Activated CD4-positive, alpha-beta T cell treated with anti-CD3 and anti-CD28 coated beads, Interleukin-2, amount 10 ng/mL, durations not matched to agents 7 days and 5 days (primary cell): ENCODE data around the gene ADAM22. TPM values are rescaled to one million over a fixed set of nuclear protein-coding genes. Genes with fewer than 3 reads are reported as not detected.

Source experiments
- CTCF ChIA-PET: fragments of 350-600 bp; sonication (Branson Sonifier 250); formaldehyde crosslinking; loops from one replicate; lab custom pipeline; 2021; ENCODE audit warnings: antibody characterized with exemption; lab: Charles Lee
- POLR2A ChIA-PET: fragments of 350-600 bp; sonication (Branson Sonifier 250); formaldehyde crosslinking; loops from one replicate; lab custom pipeline; 2021; ENCODE audit warnings: antibody characterized with exemption; lab: Charles Lee
- DNase-seq: peaks from one replicate; pipeline ENCODE4 v3.0.0-alpha.2; 2020
- H3K27ac Mint-ChIP-seq: one replicate; pipeline ENCODE4 v1.8.0; 2021; ENCODE audit warnings: mild to moderate bottlenecking, moderate library complexity, mixed read lengths
- H3K27me3 Mint-ChIP-seq: one replicate; pipeline ENCODE4 v1.8.0; 2021; ENCODE audit warnings: mixed read lengths
- H3K36me3 Mint-ChIP-seq: one replicate; pipeline ENCODE4 v1.8.0; 2021; ENCODE audit warnings: low read depth, mixed read lengths
- H3K4me1 Mint-ChIP-seq: one replicate; pipeline ENCODE4 v1.8.0; 2021; ENCODE audit warnings: mixed read lengths
- H3K4me3 Mint-ChIP-seq: one replicate; pipeline ENCODE4 v1.8.0; 2021; ENCODE audit warnings: mild to moderate bottlenecking, moderate library complexity, mixed read lengths
- H3K9me3 Mint-ChIP-seq: one replicate; pipeline ENCODE4 v1.8.0; 2021; ENCODE audit warnings: mixed read lengths
- total RNA-seq, 2 experiments: library from RNA; stranded (reverse); gene quantifications; one replicate each; pipeline ENCODE4 v1.2.3, GENCODE V29; 2021

The ADAM22 gene
- total RNA-seq, 2 experiments from 2014 or later = 0.96 to 1.1 TPM

- CTCF ChIA-PET = interaction anchor here (2.1 kb wide), 1 partner anchor 11 kb away, joined by 7 read pairs; no protein-coding TSS in a partner anchor
- Mint-ChIP-seq H3K9me3 (no peaks in the 10 kb centered on the region), H3K4me1 (peaks cover 14% of the 10 kb centered on the region), H3K36me3 (peaks cover 5% of the 10 kb centered on the region), H3K27me3 (peaks cover 1% of the 10 kb centered on the region), H3K27ac (no peak overlapping the region), H3K4me3 (no peak overlapping the region)
- DNase-seq = no peak
- POLR2A ChIA-PET = no interaction called here
Measured at GRCh38 chr7:88223265-88223664, 289.2 kb downstream of the ADAM22 start.

- peaks cover 12% of the 10 kb centered on the region for H3K27me3 Mint-ChIP-seq
- H3K4me1 Mint-ChIP-seq = peaks cover 9% of the 10 kb centered on the region
- ChIA-PET CTCF (interaction anchor here (0.8 to 2.1 kb wide), 2 partner anchors 12 to 20 kb away, joined by 3 to 7 read pairs; no protein-coding TSS in a partner anchor), POLR2A (no interaction called here)
- H3K36me3 Mint-ChIP-seq = no peaks in the 10 kb centered on the region
- no peak overlapping the region for H3K4me3 Mint-ChIP-seq
- no peak for DNase-seq
- no peak overlapping the region for H3K27ac Mint-ChIP-seq
- no peaks in the 10 kb centered on the region for H3K9me3 Mint-ChIP-seq
Measured at GRCh38 chr7:88224601-88225275, 290.7 kb downstream of the ADAM22 start.

- no peaks in the 10 kb centered on the region for H3K9me3 Mint-ChIP-seq
Measured at GRCh38 chr7:88226201-88226600, 292.1 kb downstream of the ADAM22 start.

GRCh38 chr7:88226886-88227516 is 292.9 kb downstream of the ADAM22 start:
- H3K27ac Mint-ChIP-seq = no peak overlapping the region
- POLR2A ChIA-PET = no interaction called here

More at GRCh38 chr7:88226201-88226600, 292.1 kb downstream of the ADAM22 start:
- Mint-ChIP-seq H3K27me3 (peaks cover 12% of the 10 kb centered on the region), H3K4me1 (peaks cover under 1% of the 10 kb centered on the region), H3K27ac (no peak overlapping the region), H3K36me3 (no peaks in the 10 kb centered on the region), H3K4me3 (no peak overlapping the region)
- POLR2A ChIA-PET = no interaction called here
- CTCF ChIA-PET = interaction anchor here (1.1 kb wide), 1 partner anchor 17 kb away, joined by 3 read pairs; no protein-coding TSS in a partner anchor
- DNase-seq = no peak

GRCh38 chr7:88229302-88229995 is 295.4 kb downstream of the ADAM22 start:
- no peaks in the 10 kb centered on the region for H3K36me3 Mint-ChIP-seq
- POLR2A ChIA-PET = no interaction called here
- no peaks in the 10 kb centered on the region for H3K9me3 Mint-ChIP-seq
- CTCF ChIA-PET = interaction anchor here (1.6 kb wide), 1 partner anchor 9 kb away, joined by 5 read pairs; no protein-coding TSS in a partner anchor
- no peak overlapping the region for H3K27ac Mint-ChIP-seq
- no peaks in the 10 kb centered on the region for H3K4me1 Mint-ChIP-seq
- no peak for DNase-seq
- no peak overlapping the region for H3K4me3 Mint-ChIP-seq
- peaks cover 20% of the 10 kb centered on the region for H3K27me3 Mint-ChIP-seq

More at GRCh38 chr7:88226886-88227516, 292.9 kb downstream of the ADAM22 start:
- H3K9me3 Mint-ChIP-seq = no peaks in the 10 kb centered on the region
- no peaks in the 10 kb centered on the region for H3K4me1 Mint-ChIP-seq
- peaks cover 15% of the 10 kb centered on the region for H3K27me3 Mint-ChIP-seq
- no peak for DNase-seq
- H3K4me3 Mint-ChIP-seq = no peak overlapping the region
- no peaks in the 10 kb centered on the region for H3K36me3 Mint-ChIP-seq
- CTCF ChIA-PET = no interaction called here

- Mint-ChIP-seq H3K4me1 (no peaks in the 10 kb centered on the region), H3K27ac (no peak overlapping the region), H3K4me3 (no peak overlapping the region), H3K9me3 (no peaks in the 10 kb centered on the region), H3K36me3 (no peaks in the 10 kb centered on the region), H3K27me3 (peaks cover 27% of the 10 kb centered on the region)
- DNase-seq = no peak
- ChIA-PET POLR2A (no interaction called here), CTCF (interaction anchor here (1.6 kb wide), 1 partner anchor 10 kb away, joined by 5 read pairs; no protein-coding TSS in a partner anchor)
Measured at GRCh38 chr7:88230646-88231045, 296.6 kb downstream of the ADAM22 start.

- no peaks in the 10 kb centered on the region for H3K9me3 Mint-ChIP-seq
- H3K27me3 Mint-ChIP-seq = peaks cover 27% of the 10 kb centered on the region
- POLR2A ChIA-PET = no interaction called here
- no peak for DNase-seq
- H3K4me3 Mint-ChIP-seq = no peak overlapping the region
- CTCF ChIA-PET = no interaction called here
- no peak overlapping the region for H3K27ac Mint-ChIP-seq
- H3K36me3 Mint-ChIP-seq = no peaks in the 10 kb centered on the region
- H3K4me1 Mint-ChIP-seq = peaks cover 5% of the 10 kb centered on the region
Measured at GRCh38 chr7:88233828-88234227, 299.8 kb downstream of the ADAM22 start.

- POLR2A ChIA-PET = no interaction called here
- H3K27me3 Mint-ChIP-seq = peaks cover 25% of the 10 kb centered on the region
- peaks cover 5% of the 10 kb centered on the region for H3K4me1 Mint-ChIP-seq
- H3K4me3 Mint-ChIP-seq = no peak overlapping the region
- H3K9me3 Mint-ChIP-seq = no peaks in the 10 kb centered on the region
- no peaks in the 10 kb centered on the region for H3K36me3 Mint-ChIP-seq
- CTCF ChIA-PET = no interaction called here
- no peak for DNase-seq
- H3K27ac Mint-ChIP-seq = no peak overlapping the region
Measured at GRCh38 chr7:88239852-88240251, 305.8 kb downstream of the ADAM22 start.

GRCh38 chr7:88243345-88243909 is 309.4 kb downstream of the ADAM22 start:
- no peaks in the 10 kb centered on the region for H3K36me3 Mint-ChIP-seq
- ChIA-PET POLR2A (no interaction called here), CTCF (interaction anchor here (1.1 kb wide), 1 partner anchor 1379 kb away, joined by 3 read pairs; no protein-coding TSS in a partner anchor)
- H3K27me3 Mint-ChIP-seq = peaks cover 26% of the 10 kb centered on the region
- DNase-seq = no peak
- no peaks in the 10 kb centered on the region for H3K4me1 Mint-ChIP-seq
- no peaks in the 10 kb centered on the region for H3K9me3 Mint-ChIP-seq
- peak overlapping the region; percentile 13 for H3K27ac Mint-ChIP-seq
- H3K4me3 Mint-ChIP-seq = no peak overlapping the region

GRCh38 chr7:88244258-88244657 is 310.2 kb downstream of the ADAM22 start:
- no peak overlapping the region for H3K27ac Mint-ChIP-seq

More at GRCh38 chr7:88244258-88244657, 310.2 kb downstream of the ADAM22 start:
- Mint-ChIP-seq H3K4me1 (no peaks in the 10 kb centered on the region), H3K36me3 (no peaks in the 10 kb centered on the region), H3K27me3 (peaks cover 26% of the 10 kb centered on the region), H3K9me3 (no peaks in the 10 kb centered on the region), H3K4me3 (no peak overlapping the region)
- ChIA-PET POLR2A (no interaction called here), CTCF (no interaction called here)
- no peak for DNase-seq
